PC-3 (cell line): ENCODE data around the gene SESN1.

Experiments used
- EZH2 ChIP-seq: fragments of 300-600 bp; sonication (generic); IDR thresholded peaks from one replicate; pipeline ENCODE4 v1.6.1; 2017; ENCODE audit warnings: antibody characterized with exemption, mild to moderate bottlenecking, low read length; ENCODE audit not compliant: unreplicated experiment
- TF ChIP-seq, protein P1 (sequence below): fragments of 300-600 bp; sonication (generic); conservative IDR thresholded peaks from 2 replicates; pipeline ENCODE4 v1.5.1; 2017; ENCODE audit warnings: antibody characterized with exemption, low read depth, mild to moderate bottlenecking, low read length

DNA sequence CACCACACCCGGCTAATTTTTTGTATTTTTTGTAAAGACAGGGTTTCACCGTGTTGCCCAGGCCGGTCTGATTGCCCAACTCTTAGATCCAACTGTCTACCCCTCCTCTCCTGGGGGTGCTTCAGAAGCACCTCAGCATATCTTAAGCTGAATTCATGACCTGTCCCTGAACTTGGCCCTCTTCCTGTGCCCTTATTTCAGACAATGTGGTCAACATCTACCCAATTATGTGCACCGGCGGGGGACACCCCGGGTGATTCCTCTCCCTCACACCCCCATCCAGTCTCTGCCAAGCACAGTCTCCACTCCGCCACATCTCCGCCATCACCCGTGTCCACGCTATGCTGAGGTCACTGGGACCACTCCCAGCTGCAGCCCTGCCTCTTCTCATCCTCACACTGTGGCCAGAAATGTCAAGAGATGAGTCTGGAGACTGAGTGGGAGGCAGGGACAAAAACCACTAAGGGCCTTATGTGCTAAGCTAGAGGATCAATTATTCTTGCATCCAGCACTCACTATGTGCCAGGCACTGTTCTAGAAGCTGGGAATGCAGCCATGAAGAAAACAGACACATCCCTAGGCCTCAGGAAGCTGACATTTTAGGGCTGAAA is 134.6 kb downstream of the SESN1 start:
- TF ChIP-seq, protein P1, sequence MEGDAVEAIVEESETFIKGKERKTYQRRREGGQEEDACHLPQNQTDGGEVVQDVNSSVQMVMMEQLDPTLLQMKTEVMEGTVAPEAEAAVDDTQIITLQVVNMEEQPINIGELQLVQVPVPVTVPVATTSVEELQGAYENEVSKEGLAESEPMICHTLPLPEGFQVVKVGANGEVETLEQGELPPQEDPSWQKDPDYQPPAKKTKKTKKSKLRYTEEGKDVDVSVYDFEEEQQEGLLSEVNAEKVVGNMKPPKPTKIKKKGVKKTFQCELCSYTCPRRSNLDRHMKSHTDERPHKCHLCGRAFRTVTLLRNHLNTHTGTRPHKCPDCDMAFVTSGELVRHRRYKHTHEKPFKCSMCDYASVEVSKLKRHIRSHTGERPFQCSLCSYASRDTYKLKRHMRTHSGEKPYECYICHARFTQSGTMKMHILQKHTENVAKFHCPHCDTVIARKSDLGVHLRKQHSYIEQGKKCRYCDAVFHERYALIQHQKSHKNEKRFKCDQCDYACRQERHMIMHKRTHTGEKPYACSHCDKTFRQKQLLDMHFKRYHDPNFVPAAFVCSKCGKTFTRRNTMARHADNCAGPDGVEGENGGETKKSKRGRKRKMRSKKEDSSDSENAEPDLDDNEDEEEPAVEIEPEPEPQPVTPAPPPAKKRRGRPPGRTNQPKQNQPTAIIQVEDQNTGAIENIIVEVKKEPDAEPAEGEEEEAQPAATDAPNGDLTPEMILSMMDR: no peak
- no peak for TF ChIP-seq EZH2
